Mucosa of stomach (tissue), 1 donor: ENCODE results near the gene FOXJ3.

Source experiments
- H3K27me3 ChIP-seq: one replicate; pipeline ENCODE4 v1.7.0; 2013; ENCODE audit warnings: mild to moderate bottlenecking, low read length; ENCODE audit not compliant: control insufficient read depth, insufficient read depth
- H3K36me3 ChIP-seq: one replicate; pipeline ENCODE4 v1.7.0; 2013; ENCODE audit warnings: low read length; ENCODE audit not compliant: control insufficient read depth, insufficient read depth
- H3K4me1 ChIP-seq: one replicate; pipeline ENCODE4 v1.7.0; 2013; ENCODE audit warnings: mild to moderate bottlenecking, low read length; ENCODE audit not compliant: control insufficient read depth, insufficient read depth
- H3K4me3 ChIP-seq: one replicate; pipeline ENCODE4 v1.7.0; 2013; ENCODE audit warnings: low read length
- H3K9ac ChIP-seq: one replicate; pipeline ENCODE4 v1.7.0; 2013; ENCODE audit warnings: mild to moderate bottlenecking, low read length, moderate library complexity
- H3K9me3 ChIP-seq: one replicate; pipeline ENCODE4 v1.7.0; 2013; ENCODE audit warnings: mild to moderate bottlenecking, low read length, moderate library complexity; ENCODE audit not compliant: control insufficient read depth
- donor health status: Pancreatic carcinoma.

Gene FOXJ3

DNA sequence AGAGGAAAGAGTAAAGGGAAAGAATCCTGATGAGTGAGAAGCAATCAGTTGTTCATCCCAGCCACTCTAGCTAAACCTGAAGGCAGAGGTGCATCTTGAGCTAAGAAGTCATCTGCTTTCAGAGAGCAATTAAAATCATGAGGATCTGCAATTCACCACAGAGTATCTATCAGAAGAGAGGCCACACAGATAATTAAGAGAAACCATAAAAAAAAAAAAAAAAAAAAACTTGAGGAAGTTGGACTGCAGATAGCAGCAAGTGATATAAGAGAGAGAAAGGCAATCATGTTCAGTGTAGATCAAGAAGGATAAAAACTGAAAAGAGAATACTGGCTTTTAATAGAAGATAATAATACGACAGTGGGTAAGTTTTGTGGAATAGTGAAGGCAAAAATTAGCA lies 17.7 kb downstream of the FOXJ3 start:
- Histone ChIP-seq H3K9me3 (no peaks in the 10 kb centered on the region), H3K9ac (no peak overlapping the region), H3K4me1 (peaks cover 22% of the 10 kb centered on the region), H3K36me3 (no peaks in the 10 kb centered on the region), H3K4me3 (no peak overlapping the region), H3K27me3 (no peaks in the 10 kb centered on the region)

GRCh38 chr1:42316292-42316691 lies 18.7 kb downstream of the FOXJ3 start:
- H3K4me1 ChIP-seq = peaks cover 21% of the 10 kb centered on the region
- no peaks in the 10 kb centered on the region for H3K27me3 ChIP-seq
- no peak overlapping the region for H3K9ac ChIP-seq
- no peaks in the 10 kb centered on the region for H3K36me3 ChIP-seq
- H3K9me3 ChIP-seq = no peaks in the 10 kb centered on the region
- no peak overlapping the region for H3K4me3 ChIP-seq

DNA sequence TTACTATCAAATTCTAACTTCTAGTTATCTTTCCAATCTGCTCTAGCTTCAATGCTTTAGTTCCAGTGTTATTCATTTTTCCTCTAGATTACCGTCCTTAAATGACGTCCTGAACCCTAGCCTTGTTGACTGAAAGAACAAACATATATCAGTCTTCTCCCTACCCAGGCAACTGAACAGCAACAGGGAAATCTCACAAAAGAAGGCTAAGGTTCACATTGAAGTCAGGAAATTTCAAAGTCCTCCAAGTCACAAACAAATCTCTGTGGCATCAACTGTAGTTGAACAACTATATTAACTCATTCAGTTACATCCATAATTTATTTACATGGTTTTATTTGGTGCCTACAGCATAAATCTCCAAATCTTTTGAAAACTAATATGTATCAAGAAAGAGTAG lies 19.5 kb downstream of the FOXJ3 start:
- H3K4me3 ChIP-seq = no peak overlapping the region
- no peaks in the 10 kb centered on the region for H3K27me3 ChIP-seq
- peaks cover 18% of the 10 kb centered on the region for H3K4me1 ChIP-seq
- H3K9ac ChIP-seq = no peak overlapping the region
- H3K9me3 ChIP-seq = no peaks in the 10 kb centered on the region
- no peaks in the 10 kb centered on the region for H3K36me3 ChIP-seq

GRCh38 chr1:42313970-42314369 lies 21.1 kb downstream of the FOXJ3 start:
- no peak overlapping the region for H3K4me3 ChIP-seq
- no peaks in the 10 kb centered on the region for H3K27me3 ChIP-seq
- peaks cover 14% of the 10 kb centered on the region for H3K4me1 ChIP-seq
- no peaks in the 10 kb centered on the region for H3K36me3 ChIP-seq
- no peaks in the 10 kb centered on the region for H3K9me3 ChIP-seq
- no peak overlapping the region for H3K9ac ChIP-seq

GRCh38 chr1:42312576-42313212 lies 22.3 kb downstream of the FOXJ3 start:
- H3K27me3 ChIP-seq = no peaks in the 10 kb centered on the region
- no peaks in the 10 kb centered on the region for H3K9me3 ChIP-seq
- H3K4me3 ChIP-seq = no peak overlapping the region
- no peaks in the 10 kb centered on the region for H3K36me3 ChIP-seq
- H3K4me1 ChIP-seq = peaks cover 14% of the 10 kb centered on the region
- H3K9ac ChIP-seq = no peak overlapping the region

DNA sequence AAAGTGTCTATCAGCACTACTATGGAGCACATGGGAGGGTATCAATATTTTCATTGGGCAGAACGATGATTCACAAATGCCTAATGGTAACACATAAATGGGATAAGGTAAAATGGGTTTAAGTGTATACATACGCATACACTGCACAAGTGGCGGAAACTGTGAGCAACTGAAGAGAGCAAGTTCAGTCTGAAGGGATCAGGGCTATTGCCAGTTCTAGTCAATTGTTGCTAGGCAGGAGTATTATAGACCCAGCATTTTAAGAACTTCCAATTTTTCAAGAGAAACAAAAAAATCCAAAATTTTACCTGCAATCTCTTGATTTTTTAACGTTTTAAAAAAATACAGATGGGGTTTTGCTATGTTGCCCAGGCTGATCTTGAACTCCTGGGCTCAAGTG lies 23.1 kb downstream of the FOXJ3 start:
- H3K4me3 ChIP-seq = no peak overlapping the region
- H3K36me3 ChIP-seq = no peaks in the 10 kb centered on the region
- H3K4me1 ChIP-seq = peaks cover 14% of the 10 kb centered on the region
- no peaks in the 10 kb centered on the region for H3K27me3 ChIP-seq
- no peak overlapping the region for H3K9ac ChIP-seq
- no peaks in the 10 kb centered on the region for H3K9me3 ChIP-seq

GRCh38 chr1:42311138-42311537 lies 23.9 kb downstream of the FOXJ3 start:
- H3K4me3 ChIP-seq = no peak overlapping the region
- H3K4me1 ChIP-seq = peaks cover 14% of the 10 kb centered on the region

GRCh38 chr1:42306977-42307376 lies 28.1 kb downstream of the FOXJ3 start:
- Histone ChIP-seq H3K9me3 (no peaks in the 10 kb centered on the region), H3K4me1 (no peaks in the 10 kb centered on the region), H3K9ac (no peak overlapping the region), H3K4me3 (no peak overlapping the region), H3K36me3 (no peaks in the 10 kb centered on the region), H3K27me3 (no peaks in the 10 kb centered on the region)

More at GRCh38 chr1:42311138-42311537, 23.9 kb downstream of the FOXJ3 start:
- Histone ChIP-seq H3K9ac (no peak overlapping the region), H3K27me3 (no peaks in the 10 kb centered on the region), H3K9me3 (no peaks in the 10 kb centered on the region), H3K36me3 (no peaks in the 10 kb centered on the region)

DNA sequence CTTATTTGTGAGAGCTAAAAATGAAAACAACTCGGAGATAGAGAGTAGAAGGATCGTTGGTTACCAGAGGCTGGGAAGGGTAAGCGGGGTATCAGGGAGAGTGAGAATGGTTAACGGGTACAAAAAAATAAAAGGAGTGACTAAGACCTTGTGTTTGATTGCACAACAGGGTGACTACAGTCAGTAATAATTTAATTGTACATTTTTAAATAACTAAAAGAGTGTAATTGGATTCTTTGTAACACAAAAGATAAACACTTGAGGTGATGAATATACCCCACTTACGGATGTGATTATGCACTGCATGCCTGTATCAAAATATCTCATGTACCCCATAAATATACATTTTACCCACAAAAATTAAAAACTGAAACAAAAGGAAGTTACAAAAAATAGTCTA lies 29.4 kb downstream of the FOXJ3 start:
- no peaks in the 10 kb centered on the region for H3K27me3 ChIP-seq
- H3K4me3 ChIP-seq = no peak overlapping the region
- H3K9me3 ChIP-seq = no peaks in the 10 kb centered on the region
- H3K9ac ChIP-seq = no peak overlapping the region
- no peaks in the 10 kb centered on the region for H3K4me1 ChIP-seq
- H3K36me3 ChIP-seq = no peaks in the 10 kb centered on the region

DNA sequence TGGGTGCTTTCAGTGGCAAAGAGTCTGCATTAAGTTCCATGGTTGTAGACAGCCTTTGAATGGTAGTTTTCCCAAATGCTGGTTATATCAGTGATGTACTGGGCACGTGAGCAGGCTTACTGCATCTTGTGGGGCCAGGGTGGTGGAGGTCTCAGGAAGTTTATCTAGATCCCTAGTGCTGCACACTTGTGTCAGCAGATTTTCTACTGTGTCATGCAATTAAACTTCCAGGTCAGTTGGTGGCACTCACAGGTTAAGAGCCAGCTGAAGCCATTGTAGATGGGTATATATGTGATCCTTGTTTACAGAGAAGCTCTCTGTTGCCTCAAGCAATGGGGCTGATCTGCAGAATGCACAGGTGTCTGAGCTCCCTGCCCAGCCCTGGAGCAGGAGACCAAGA lies 33.0 kb downstream of the FOXJ3 start:
- Histone ChIP-seq H3K9ac (no peak overlapping the region), H3K4me3 (no peak overlapping the region), H3K9me3 (no peaks in the 10 kb centered on the region), H3K36me3 (no peaks in the 10 kb centered on the region), H3K4me1 (no peaks in the 10 kb centered on the region), H3K27me3 (no peaks in the 10 kb centered on the region)

- H3K36me3 ChIP-seq = no peaks in the 10 kb centered on the region
- H3K27me3 ChIP-seq = no peaks in the 10 kb centered on the region
- H3K4me1 ChIP-seq = no peaks in the 10 kb centered on the region
- H3K9me3 ChIP-seq = no peaks in the 10 kb centered on the region
- no peak overlapping the region for H3K9ac ChIP-seq
- no peak overlapping the region for H3K4me3 ChIP-seq
Observed at GRCh38 chr1:42298520-42298919, 36.5 kb downstream of the FOXJ3 start.

DNA sequence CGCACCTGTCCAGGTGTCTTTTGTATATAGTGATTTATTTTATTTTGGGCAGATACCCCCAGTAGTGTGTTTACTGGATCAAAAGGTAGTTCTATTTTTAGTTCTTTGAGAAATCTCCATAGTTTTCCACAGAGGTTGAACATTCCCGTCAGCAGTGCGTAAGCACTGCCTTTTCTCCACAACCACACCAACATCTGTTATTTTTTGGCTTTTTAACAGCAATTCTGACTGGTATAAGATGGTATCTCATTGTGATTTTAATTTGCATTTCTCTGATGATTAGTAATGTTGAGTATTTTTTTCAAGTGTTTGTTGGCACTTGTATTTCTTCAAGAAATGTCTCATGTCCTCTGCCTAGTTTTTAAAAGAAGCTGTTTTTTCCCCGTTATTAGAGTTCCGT lies 39.2 kb downstream of the FOXJ3 start:
- H3K27me3 ChIP-seq = no peaks in the 10 kb centered on the region
- no peaks in the 10 kb centered on the region for H3K36me3 ChIP-seq
- H3K9ac ChIP-seq = no peak overlapping the region
- no peaks in the 10 kb centered on the region for H3K4me1 ChIP-seq
- H3K9me3 ChIP-seq = no peaks in the 10 kb centered on the region
- H3K4me3 ChIP-seq = no peak overlapping the region

DNA sequence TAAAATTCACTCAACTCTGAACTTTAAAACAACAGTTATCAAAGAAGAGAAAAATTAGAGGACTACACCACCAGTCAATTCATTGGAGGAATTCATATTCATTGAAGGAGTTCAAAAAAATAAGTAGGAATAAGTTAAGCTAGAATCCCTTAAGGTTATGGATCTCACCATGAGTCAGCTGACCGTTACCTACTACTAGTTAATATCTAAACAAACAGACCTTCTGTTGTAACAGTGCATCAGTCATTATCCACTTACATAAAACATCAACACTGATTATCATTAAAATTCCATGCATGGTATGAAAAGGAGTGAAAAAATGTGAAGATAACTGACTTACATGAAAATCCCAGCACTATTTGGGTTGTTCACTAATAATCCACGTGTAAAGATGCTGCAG lies 44.9 kb downstream of the FOXJ3 start:
- Histone ChIP-seq H3K4me3 (no peak overlapping the region), H3K4me1 (no peaks in the 10 kb centered on the region), H3K36me3 (no peaks in the 10 kb centered on the region), H3K9me3 (no peaks in the 10 kb centered on the region), H3K9ac (no peak overlapping the region), H3K27me3 (no peaks in the 10 kb centered on the region)
